ENCODE results near the gene CAMK1D. TPM values are rescaled to one million over a fixed set of nuclear protein-coding genes. Genes with fewer than 3 reads are reported as not detected.

Gene CAMK1D
- polyA plus RNA-seq, 1 of the 3 experiments (the other 2 are of a cell fraction), result 4.1 TPM

DNA sequence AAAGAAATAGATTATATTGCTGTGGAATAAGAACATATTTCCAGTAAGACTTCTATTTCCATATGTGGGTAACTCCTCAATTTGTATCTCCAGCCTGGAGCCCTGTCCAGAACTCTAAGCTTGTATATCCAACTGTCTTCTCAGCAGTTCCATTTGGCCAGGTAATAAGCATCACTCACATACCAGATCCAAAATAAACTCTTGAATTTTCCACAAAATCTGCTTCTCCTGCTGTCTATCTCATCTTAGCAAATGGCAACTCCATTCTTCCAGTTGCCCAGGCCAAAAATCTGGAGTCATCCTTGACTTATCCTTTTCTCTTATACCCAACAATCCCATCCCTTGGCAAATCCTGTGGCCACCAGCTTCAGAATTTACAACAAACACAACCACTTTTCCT is 325.8 kb downstream of the CAMK1D start:
- no peak for DNase-seq
- H3K79me2 ChIP-seq (ENCODE audit: insufficient read depth), result no peaks in the 10 kb centered on the region
- H3F3A ChIP-seq (replicated peaks; ENCODE audit: insufficient read depth), result peaks cover 3% of the 10 kb centered on the region
- H3K4me1 ChIP-seq (ENCODE audit: control insufficient read depth in 1 of 2, insufficient read depth in 2 of 2, low read depth in 1 of 2, low read length in 1 of 2), result no peaks in the 10 kb centered on the region
- POLR2A ChIA-PET, result no interaction called here
- no peak overlapping the region for H3K4me3 ChIP-seq (ENCODE audit: low read depth in 2 of 2, low read length in 1 of 2)
- H2AFZ ChIP-seq (ENCODE audit: low read depth), result no peak overlapping the region
- no peak overlapping the region for H3K4me2 ChIP-seq
- H3K36me3 ChIP-seq (replicated peaks in 1 of 2; ENCODE audit: control insufficient read depth in 1 of 2, insufficient read depth in 2 of 2, low read length in 1 of 2), result no peaks in the 10 kb centered on the region
- no peaks in the 10 kb centered on the region for H3K27me3 ChIP-seq (ENCODE audit: insufficient read depth)
- H3K9me3 ChIP-seq, result no peaks in the 10 kb centered on the region
- CTCF ChIA-PET, result interaction anchor here (0.9 kb wide), 1 partner anchor 411 kb away, joined by 3 read pairs; no protein-coding TSS in a partner anchor
- no peaks in the 10 kb centered on the region for H3K9me2 ChIP-seq
- H3K9ac ChIP-seq, result no peak overlapping the region
- no peaks in the 10 kb centered on the region for H4K20me1 ChIP-seq (ENCODE audit: insufficient read depth)
- TF ChIP-seq, protein P1, sequence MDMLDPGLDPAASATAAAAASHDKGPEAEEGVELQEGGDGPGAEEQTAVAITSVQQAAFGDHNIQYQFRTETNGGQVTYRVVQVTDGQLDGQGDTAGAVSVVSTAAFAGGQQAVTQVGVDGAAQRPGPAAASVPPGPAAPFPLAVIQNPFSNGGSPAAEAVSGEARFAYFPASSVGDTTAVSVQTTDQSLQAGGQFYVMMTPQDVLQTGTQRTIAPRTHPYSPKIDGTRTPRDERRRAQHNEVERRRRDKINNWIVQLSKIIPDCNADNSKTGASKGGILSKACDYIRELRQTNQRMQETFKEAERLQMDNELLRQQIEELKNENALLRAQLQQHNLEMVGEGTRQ (IDR thresholded peaks at IDR 0.05; ENCODE audit: borderline replicate concordance, low read depth, low read length), result no peak
- H3K27ac ChIP-seq (ENCODE audit: low read depth in 2 of 2, low read length in 1 of 2), result no peak overlapping the region

DNA sequence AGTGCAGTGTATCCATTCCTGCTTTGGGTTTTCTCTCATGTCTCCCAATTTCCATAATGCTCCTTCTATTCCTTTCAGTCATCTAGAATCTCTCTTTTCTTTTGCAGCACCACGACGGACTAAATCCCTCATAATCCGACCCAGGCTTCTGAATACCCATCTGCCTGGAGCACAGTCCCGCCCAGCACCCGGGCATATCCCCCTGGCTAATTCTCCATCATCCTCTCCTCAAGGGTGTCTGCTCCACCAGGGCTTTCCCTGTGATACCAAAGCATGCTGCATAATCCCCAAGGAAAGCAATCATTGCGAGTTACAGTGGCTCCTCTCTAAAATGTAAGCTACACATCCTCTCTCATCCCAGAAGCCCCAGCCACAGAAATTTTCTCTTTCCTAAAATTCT is 330.3 kb downstream of the CAMK1D start:
- H3F3A ChIP-seq (replicated peaks; ENCODE audit: insufficient read depth), result no peaks in the 10 kb centered on the region
- no peak overlapping the region for H3K27ac ChIP-seq (ENCODE audit: low read depth in 2 of 2, low read length in 1 of 2)
- POLR2A ChIA-PET, result no interaction called here
- H3K4me2 ChIP-seq, result no peak overlapping the region
- H3K4me3 ChIP-seq (ENCODE audit: low read depth in 2 of 2, low read length in 1 of 2), result no peak overlapping the region
- H2AFZ ChIP-seq (ENCODE audit: low read depth), result no peak overlapping the region
- H3K4me1 ChIP-seq (ENCODE audit: control insufficient read depth in 1 of 2, insufficient read depth in 2 of 2, low read depth in 1 of 2, low read length in 1 of 2), result no peaks in the 10 kb centered on the region
- no peaks in the 10 kb centered on the region for H3K9me3 ChIP-seq
- WGBS (ENCODE audit: low lambda C conversion rate), result 95% methylated on average over 6 of the region's 6 CpGs
- H3K9ac ChIP-seq, result no peak overlapping the region
- no peaks in the 10 kb centered on the region for H3K9me2 ChIP-seq
- H3K79me2 ChIP-seq (ENCODE audit: insufficient read depth), result no peaks in the 10 kb centered on the region
- CTCF ChIA-PET, result no interaction called here
- H3K27me3 ChIP-seq (ENCODE audit: insufficient read depth), result no peaks in the 10 kb centered on the region
- no peaks in the 10 kb centered on the region for H3K36me3 ChIP-seq (replicated peaks in 1 of 2; ENCODE audit: control insufficient read depth in 1 of 2, insufficient read depth in 2 of 2, low read length in 1 of 2)
- no peak for DNase-seq
- H4K20me1 ChIP-seq (ENCODE audit: insufficient read depth), result no peaks in the 10 kb centered on the region
- TF ChIP-seq FOXJ3 (CRISPR knock-in tag; IDR thresholded peaks at IDR 0.05), result no peak
- TF ChIP-seq, protein P2, sequence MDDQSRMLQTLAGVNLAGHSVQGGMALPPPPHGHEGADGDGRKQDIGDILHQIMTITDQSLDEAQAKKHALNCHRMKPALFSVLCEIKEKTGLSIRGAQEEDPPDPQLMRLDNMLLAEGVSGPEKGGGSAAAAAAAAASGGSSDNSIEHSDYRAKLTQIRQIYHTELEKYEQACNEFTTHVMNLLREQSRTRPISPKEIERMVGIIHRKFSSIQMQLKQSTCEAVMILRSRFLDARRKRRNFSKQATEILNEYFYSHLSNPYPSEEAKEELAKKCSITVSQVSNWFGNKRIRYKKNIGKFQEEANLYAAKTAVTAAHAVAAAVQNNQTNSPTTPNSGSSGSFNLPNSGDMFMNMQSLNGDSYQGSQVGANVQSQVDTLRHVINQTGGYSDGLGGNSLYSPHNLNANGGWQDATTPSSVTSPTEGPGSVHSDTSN (IDR thresholded peaks at IDR 0.05), result no peak
- TF ChIP-seq, protein P1 (IDR thresholded peaks at IDR 0.05; ENCODE audit: borderline replicate concordance, low read depth, low read length), result no peak
- no peak for TF ChIP-seq NFIC (IDR thresholded peaks at IDR 0.05; ENCODE audit: borderline replicate concordance)
- TF ChIP-seq, protein P3, sequence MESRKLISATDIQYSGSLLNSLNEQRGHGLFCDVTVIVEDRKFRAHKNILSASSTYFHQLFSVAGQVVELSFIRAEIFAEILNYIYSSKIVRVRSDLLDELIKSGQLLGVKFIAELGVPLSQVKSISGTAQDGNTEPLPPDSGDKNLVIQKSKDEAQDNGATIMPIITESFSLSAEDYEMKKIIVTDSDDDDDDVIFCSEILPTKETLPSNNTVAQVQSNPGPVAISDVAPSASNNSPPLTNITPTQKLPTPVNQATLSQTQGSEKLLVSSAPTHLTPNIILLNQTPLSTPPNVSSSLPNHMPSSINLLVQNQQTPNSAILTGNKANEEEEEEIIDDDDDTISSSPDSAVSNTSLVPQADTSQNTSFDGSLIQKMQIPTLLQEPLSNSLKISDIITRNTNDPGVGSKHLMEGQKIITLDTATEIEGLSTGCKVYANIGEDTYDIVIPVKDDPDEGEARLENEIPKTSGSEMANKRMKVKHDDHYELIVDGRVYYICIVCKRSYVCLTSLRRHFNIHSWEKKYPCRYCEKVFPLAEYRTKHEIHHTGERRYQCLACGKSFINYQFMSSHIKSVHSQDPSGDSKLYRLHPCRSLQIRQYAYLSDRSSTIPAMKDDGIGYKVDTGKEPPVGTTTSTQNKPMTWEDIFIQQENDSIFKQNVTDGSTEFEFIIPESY (IDR thresholded peaks at IDR 0.05; ENCODE audit: borderline replicate concordance, low read depth), result no peak
- no peak for TF ChIP-seq MEF2A (IDR thresholded peaks at IDR 0.05; ENCODE audit: borderline replicate concordance, low read depth)
- TF ChIP-seq JUND (IDR thresholded peaks at IDR 0.05), result no peak
- TF ChIP-seq GATA2 (CRISPR knock-in tag; IDR thresholded peaks at IDR 0.05), result no peak
- TF ChIP-seq, protein P4, sequence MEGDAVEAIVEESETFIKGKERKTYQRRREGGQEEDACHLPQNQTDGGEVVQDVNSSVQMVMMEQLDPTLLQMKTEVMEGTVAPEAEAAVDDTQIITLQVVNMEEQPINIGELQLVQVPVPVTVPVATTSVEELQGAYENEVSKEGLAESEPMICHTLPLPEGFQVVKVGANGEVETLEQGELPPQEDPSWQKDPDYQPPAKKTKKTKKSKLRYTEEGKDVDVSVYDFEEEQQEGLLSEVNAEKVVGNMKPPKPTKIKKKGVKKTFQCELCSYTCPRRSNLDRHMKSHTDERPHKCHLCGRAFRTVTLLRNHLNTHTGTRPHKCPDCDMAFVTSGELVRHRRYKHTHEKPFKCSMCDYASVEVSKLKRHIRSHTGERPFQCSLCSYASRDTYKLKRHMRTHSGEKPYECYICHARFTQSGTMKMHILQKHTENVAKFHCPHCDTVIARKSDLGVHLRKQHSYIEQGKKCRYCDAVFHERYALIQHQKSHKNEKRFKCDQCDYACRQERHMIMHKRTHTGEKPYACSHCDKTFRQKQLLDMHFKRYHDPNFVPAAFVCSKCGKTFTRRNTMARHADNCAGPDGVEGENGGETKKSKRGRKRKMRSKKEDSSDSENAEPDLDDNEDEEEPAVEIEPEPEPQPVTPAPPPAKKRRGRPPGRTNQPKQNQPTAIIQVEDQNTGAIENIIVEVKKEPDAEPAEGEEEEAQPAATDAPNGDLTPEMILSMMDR (IDR thresholded peaks at IDR 0.05), result no peak
- TF ChIP-seq, protein P5, sequence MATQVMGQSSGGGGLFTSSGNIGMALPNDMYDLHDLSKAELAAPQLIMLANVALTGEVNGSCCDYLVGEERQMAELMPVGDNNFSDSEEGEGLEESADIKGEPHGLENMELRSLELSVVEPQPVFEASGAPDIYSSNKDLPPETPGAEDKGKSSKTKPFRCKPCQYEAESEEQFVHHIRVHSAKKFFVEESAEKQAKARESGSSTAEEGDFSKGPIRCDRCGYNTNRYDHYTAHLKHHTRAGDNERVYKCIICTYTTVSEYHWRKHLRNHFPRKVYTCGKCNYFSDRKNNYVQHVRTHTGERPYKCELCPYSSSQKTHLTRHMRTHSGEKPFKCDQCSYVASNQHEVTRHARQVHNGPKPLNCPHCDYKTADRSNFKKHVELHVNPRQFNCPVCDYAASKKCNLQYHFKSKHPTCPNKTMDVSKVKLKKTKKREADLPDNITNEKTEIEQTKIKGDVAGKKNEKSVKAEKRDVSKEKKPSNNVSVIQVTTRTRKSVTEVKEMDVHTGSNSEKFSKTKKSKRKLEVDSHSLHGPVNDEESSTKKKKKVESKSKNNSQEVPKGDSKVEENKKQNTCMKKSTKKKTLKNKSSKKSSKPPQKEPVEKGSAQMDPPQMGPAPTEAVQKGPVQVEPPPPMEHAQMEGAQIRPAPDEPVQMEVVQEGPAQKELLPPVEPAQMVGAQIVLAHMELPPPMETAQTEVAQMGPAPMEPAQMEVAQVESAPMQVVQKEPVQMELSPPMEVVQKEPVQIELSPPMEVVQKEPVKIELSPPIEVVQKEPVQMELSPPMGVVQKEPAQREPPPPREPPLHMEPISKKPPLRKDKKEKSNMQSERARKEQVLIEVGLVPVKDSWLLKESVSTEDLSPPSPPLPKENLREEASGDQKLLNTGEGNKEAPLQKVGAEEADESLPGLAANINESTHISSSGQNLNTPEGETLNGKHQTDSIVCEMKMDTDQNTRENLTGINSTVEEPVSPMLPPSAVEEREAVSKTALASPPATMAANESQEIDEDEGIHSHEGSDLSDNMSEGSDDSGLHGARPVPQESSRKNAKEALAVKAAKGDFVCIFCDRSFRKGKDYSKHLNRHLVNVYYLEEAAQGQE (IDR thresholded peaks at IDR 0.05; ENCODE audit: low read depth, low read length), result no peak
- no peak for TF ChIP-seq TAF1 (IDR thresholded peaks at IDR 0.05; ENCODE audit: borderline replicate concordance, low read depth, low read length)
- TF ChIP-seq YY1 (IDR thresholded peaks at IDR 0.05; ENCODE audit: low read depth), result no peak
- TF ChIP-seq POLR2AphosphoS5 (IDR thresholded peaks at IDR 0.05; ENCODE audit: low read depth, low read length), result no peak
- TF ChIP-seq EP300 (IDR thresholded peaks at IDR 0.05; ENCODE audit: borderline replicate concordance in 1 of 2, low read depth in 1 of 2, low read length in 1 of 2), result no peak
- TF ChIP-seq, protein P6, sequence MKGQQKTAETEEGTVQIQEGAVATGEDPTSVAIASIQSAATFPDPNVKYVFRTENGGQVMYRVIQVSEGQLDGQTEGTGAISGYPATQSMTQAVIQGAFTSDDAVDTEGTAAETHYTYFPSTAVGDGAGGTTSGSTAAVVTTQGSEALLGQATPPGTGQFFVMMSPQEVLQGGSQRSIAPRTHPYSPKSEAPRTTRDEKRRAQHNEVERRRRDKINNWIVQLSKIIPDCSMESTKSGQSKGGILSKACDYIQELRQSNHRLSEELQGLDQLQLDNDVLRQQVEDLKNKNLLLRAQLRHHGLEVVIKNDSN (IDR thresholded peaks at IDR 0.05; ENCODE audit: borderline replicate concordance, low read depth), result no peak
- TF ChIP-seq ELF1 (IDR thresholded peaks at IDR 0.05), result no peak

Data from SK-N-SH (cell line).